NOMO-1 (cell line): ENCODE measurements around the gene SERPINA4.

Experiments used
- DNase-seq, 2 experiments: peaks; one replicate each; lab custom pipeline; 2025; ENCODE audit not compliant: unreplicated experiment in 2 of 2; lab: John Stamatoyannopoulos, UW

The SERPINA4 gene, protein sequence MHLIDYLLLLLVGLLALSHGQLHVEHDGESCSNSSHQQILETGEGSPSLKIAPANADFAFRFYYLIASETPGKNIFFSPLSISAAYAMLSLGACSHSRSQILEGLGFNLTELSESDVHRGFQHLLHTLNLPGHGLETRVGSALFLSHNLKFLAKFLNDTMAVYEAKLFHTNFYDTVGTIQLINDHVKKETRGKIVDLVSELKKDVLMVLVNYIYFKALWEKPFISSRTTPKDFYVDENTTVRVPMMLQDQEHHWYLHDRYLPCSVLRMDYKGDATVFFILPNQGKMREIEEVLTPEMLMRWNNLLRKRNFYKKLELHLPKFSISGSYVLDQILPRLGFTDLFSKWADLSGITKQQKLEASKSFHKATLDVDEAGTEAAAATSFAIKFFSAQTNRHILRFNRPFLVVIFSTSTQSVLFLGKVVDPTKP

DNA sequence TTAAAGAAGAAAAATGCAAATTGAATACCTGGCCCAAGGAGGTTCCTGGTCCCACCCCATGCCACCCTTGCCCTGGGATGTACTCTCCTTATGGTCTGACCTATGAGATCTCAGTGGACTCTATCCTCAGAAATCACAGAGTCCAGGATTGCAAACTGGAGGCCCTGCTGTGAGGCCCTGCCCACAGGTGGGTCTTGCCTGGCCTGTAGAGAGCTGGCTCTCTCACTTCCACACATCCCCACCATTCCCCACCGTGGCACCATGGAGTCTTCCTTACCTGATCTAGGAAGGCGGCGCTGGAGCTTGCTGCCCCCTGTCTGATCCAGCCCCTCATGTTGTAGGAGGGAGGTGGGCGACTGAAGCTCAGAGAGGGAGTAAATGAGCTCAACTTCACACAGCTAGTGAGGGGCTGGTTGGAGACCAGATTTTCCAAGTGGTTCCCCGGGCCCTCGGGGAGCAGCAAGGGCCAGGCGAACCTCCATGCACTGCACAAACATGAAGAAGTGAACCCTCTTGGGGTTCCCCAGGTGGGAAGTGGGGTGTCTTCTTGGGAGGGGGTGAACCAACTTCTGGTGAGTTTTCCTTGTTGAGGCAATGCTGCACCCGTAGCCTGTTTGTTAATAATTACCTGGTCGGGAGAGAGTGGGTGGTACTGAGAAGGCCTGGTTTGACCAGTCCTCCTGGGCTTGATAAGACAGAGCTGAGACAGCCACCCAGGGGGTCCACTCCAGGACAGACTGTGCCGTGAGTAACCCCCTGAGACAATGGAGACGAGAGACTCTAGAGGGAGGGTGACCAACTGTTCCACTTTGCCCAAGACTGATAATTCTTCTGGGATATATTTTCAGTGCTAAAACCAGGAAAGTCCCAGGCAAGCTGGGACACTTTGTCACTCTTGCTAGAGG, at the start of gene SERPINA4:
TSS of gene SERPINA4 (plus strand) at position 692 of the 905 bp plus-strand sequence. CDS start 2,041 bp downstream, outside the sequence.
- DNase-seq, result no peak

DNA sequence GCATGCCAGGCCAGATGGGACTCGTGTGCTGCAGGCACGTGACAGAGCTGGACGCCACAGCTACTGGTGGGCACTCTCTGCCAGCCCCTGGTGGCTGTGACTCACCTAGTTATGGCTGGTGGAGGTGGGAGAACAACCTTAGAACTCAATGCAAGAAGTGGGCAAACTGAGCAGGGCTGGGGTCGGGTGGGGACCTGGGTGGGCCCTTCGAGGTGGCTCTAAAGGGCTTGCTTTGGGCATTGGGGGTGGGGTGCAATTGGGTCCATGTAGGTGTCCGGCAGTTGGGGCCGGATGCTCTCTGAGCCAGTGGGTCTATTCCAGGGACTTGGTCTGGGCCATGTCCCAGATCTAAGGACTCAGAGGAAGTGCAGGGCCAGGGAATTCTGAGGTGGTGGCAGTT, 46.9 kb upstream of the SERPINA4 start:
- DNase-seq, result no peak

DNA sequence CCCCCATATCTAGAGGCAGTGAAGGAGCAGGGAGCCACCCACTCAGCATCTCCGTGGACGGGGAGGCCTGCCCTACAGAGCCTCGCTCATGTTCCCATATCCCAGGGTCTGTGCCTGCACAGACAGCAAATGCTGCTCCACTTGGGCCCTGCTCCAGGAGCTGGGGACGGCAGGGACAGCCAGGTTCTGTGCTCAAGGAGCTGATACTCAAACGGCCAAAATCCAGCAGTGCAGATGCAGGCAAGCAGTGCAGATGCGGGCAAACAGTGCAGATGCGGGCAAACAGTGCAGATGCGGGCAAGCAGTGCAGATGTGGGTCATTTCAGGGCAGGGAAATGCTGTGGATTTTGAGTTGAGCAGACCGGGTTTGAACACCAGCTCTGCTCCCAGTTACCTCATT, 45.8 kb upstream of the SERPINA4 start:
- no peak for DNase-seq

DNA sequence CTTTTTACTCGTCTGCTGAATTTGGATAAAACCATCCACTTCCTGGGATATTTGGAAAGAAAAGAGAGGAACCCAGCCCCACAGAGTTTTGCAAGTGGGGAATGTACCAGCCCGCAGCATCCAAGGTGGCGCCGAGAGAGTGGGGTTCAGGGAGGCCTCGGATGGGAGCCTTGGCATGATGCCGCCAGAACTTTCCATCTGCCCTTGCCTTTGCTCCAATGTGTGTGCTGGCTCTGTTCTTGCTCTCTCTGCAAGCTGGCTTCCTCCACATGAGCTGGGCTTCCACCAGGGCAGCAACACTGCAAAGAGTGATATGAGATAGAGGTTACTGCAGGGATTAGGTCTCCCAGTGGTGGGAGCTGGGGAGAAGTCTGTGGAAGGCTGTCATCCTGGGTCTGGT, 45.4 kb upstream of the SERPINA4 start:
- DNase-seq, result no peak

DNA sequence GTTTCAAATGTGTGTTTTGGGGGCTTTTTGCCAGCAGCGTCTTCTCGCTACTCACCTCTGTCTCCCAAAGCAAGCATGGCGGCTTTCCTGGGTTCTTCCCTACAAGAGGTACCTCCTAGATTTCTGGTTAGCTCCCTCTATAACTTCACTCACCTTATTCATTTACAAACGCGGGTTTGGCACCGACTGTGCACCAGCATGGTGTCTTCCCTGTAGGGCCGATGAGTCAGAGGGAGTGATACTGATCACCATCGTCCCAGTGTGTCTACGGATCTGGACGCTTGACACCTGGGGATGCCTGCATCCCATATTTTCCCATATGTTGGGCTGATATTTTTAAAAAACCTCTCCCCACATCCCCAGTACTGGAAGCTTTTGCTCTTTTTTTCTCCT, 44.0 kb upstream of the SERPINA4 start:
- DNase-seq, result no peak

DNA sequence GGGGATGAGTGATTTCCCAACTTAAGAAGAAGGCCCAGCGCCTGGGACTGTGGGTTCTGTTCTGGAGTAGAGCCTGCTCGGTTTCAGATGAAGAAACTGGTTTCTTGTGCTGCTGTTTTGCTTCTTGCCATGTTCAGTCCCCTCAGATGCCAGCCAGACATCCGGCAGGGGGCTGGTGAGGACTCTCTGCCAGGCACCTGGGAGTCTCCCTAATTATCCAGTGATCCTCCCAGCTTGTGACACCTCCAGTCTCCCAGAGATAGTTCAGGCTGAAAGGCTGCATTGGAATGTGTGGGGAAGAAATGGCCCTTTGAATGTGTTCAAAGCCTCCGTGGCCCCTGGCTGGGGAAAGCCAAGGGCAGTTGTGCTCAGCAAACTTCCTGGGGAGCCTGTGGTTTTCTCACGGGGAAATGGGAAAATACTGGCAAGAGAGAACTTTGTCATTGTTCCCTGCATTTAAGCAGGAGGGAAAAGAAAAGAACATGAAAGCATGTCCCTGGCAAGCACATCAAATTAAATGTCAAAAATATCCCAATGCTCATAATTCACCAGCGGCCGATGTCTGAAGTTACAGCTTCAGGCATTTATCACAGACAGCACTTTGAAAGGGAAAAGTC, 43.5 kb upstream of the SERPINA4 start:
- no peak for DNase-seq

DNA sequence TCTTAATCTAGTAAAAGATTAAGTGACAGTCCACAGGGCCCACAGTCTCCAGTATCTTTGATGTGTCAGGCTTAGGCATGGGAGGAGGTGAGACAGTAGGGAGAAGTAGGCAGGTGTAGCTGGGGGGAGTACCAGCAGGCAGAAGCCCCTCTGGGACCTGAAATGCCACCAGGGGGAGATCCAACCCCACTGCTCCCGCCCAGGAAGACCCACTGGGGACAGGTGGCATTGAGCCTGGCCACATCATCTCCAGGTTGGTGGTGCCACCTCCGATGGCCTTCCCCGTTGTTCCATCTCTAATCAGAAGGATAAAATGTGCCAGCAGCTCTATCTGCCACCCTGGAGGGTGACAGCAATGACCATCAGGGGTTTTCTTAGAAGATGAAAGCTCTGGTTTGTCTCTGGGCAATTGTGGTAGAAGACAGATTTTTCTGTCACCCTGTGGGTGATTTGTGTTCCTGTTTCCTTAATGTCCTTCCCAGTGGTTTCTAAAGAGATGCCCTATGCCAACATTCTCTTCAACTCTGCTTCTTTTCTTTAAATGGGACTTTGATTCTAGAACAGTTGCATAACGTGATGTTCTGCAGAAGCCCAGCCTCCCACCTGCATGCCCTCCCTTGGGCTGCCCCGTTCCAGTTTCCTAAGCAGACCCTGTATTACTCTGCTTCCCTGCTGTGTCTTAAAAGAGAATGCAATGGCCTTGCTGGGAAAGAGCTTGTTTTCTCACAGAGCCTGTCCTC, 39.7 kb upstream of the SERPINA4 start:
- no peak for DNase-seq

DNA sequence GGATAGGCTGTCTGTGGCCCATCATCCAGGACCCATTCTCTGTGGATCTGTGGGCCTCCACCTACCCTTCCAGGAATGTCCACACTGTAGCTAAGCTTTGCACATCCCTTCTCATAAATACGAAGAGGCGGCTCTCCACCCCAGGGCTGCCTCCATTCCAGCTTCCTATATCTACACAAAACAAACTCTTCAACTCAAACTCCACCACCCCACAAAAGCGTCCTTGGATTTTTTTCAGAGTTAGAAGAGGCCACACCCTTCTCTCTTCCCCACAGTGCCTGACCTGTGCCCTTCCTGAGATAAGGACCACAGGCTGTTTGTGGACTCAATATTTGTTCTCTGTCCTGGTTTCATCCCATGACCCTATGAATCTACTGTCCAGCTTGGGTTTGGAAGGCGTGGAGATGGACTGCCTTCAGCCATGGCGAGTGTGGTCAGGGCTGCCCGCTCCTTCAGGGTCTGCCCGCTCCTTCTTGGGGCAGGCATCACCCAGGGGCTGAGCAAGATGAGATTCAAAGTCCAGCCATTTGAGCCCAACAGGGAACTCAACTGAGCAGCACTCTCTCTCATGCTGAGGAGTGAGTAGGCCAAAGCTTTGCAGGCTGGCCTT, 39.0 kb upstream of the SERPINA4 start:
- no peak for DNase-seq

DNA sequence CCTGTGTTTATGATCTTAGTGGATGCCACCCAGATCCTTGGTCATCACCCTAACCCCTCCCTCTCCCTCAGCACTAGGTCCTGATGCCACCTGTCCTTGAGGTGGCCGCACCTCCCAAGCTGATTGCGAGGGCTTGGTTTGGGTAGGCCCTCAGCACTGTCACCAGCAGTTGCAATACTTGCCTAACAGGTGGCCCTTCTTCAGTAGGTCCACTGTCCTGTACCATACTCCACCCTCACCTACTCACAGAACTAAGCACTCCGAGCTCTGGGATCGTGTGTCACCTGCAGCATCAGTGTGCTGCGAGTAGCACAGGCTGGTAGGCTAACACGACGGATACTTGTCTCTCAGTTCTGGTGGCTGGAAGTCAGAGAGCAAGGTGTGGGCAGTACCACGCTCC, 38.0 kb upstream of the SERPINA4 start:
- no peak for DNase-seq

DNA sequence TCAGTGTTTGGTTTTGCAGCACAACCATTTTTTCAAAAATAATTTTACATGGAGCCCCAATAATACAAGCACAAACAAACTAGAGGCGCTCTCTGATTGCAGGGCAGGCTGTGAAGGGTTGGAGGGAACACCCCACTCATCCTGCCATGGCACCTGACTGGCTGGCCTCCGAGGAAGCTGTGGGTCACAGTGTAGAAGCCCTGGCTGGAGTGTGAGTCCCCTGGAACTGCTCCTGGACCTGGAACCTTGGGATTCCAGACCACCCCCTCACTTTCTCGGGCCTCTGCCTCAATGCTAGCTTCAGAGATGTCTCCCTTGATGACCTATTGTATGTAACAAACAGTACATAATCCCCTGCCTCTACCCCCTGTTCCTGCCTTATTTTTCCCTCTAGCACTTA, 37.1 kb upstream of the SERPINA4 start:
- no peak for DNase-seq

DNA sequence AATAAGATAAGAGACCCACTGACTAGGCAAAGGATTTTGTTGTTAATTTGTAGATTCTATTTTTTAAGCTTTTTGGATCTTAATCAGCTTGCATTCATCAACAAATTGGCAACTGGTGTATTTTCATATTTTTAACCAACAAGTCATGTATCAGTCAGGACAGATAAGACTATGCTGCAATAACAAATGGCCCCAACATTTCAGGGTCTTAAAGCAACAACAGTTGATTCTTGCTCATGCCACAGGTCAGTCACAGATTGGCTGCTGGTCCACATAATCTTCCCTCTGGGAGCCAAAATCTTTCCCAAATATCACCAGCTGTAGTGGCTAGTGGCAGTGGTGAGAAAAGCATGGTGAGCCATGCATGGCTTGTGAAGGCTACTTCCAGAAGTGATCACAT, 30.1 kb upstream of the SERPINA4 start:
- no peak for DNase-seq

DNA sequence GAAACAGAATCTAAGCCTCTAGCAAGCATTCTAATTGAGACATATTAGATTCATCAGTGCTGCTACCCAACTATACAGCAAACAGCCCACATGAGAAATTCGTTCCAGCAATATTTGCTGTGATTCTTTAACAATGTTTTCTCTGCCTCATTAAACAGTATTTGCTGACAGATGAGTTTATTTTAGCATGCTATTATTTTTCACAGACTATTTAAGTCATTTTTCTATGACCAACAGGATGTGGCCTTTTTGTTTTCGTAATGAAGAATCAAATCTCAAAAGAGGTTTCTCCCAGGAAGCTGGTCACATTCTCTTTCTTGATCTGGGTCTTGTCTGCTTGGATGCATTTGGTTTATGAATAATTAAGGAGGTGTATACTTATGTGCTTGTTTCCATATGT, 28.8 kb upstream of the SERPINA4 start:
- DNase-seq, result no peak

DNA sequence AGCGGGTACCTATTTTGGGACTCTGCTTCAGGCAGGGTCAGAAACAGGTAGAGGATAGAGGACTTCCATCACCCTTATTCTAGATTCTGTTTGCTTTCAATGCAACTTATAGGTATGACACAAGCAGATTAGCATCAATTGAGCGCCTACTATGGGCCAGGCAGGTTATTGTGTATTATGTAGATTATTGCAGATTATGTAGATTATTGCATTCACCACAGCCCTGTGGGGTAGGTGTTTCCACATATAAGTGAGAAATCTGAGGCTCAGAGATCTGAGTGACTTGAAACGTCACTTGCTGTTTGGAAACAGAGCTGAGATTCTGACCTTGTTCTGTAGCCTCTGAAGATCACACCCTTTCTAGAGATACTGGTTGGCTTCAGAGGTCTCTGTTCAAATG, 25.7 kb upstream of the SERPINA4 start:
- no peak for DNase-seq

DNA sequence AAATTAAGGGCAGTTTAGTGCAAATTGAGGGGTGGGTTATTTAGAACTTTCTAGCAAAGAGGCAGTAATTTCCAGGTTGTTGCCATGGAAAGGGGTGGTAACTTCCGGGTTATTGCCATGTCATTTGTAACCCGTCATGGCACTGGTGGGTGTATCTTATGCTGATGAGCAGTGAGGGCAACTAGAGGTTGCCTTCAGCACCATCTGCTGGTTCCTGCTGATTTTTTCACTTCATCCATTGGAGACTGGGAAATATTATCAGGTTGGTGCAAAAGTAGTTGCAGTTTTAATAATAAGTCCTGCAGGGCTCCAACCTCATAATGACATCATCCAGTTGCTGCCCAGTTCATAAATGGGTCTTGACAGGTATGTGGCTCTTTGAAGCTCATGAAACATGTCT, 24.4 kb upstream of the SERPINA4 start:
- no peak for DNase-seq

DNA sequence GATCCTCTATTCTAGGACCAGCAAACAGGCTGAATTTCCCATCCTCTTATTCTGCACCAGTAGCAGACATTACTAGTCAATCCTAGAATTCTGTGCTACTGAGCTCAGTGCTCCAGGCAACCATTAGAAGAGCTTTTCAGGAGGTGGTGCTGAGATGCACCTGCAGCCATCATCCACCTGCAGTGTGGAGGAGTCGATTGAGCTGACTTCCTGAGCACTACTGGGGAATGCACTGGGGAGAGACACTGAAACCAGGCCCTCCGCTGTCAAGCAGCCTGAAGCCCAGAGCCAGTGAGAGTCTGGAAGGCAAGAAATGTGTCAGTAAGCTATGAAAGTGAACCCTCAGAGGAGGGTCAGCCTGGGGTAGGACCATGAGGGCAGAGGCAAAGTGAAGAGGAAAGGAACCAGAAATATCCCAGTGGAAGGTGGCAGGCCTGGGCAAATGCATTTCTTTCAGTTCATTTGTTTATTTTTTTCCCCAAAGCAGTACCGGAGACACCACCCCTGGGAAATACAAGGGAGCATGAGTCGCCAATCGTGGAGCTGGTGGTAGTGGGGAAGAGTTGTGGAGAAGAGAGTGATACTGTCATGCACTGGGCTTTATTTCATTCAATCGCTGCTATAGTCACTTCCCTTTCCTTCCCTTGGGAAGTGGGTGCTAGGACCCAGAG, 23.0 kb upstream of the SERPINA4 start:
- no peak for DNase-seq

DNA sequence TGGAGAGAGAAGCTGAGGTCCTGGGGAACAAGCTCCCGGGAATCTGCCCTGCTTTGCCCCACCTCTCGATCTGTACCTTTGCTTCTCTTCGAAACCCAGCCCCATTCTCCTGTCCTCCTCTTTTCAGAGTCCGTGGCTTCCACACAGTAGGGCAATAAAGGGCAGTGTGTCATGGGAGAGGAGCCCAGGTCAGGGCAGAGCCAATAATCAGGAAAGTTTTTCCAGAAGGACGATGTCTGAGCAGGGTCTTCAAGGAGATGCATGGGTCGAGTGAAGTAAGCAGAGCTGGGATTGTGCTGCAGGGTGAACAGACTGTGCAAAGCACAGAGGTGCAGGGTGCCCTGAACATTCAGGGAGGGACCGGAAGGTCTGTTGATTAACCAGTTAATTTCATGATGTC, 22.1 kb upstream of the SERPINA4 start:
- no peak for DNase-seq

DNA sequence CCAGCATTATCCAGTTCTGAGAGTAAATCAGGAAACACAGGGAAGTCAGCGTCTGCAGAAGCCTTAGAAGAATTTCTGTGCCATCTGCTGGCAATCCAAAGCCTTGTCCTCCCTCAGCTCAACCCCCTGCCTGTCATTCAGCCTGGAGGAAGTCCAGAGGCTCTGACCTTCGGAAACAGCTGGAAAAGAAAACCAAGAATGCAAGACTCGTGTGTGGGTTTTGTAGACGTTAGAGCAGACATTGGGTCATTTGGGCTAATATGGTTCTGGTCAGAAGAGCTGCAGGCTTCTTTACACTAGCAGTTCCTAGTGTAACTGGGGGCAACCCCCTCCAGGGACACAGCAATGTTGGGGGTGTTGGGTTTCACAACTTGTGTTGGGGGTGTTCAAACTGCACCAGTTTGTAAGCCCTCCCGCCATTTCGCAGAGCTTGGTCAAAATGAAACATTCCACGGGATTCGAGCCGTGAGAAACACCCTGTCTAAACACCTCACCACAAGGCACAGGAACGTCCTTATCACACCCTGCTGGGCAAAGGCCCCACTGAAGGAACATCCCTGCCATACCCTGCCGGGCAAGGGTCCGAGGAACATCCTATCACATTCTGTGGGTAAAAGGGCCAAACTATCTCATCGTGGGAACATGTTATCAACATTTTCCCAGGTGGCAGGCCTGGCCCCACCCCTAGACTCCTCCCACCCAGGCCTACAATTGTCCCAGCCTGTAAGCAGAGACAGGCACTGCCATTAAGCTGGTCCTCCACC, 21.0 kb upstream of the SERPINA4 start:
- DNase-seq, result no peak

DNA sequence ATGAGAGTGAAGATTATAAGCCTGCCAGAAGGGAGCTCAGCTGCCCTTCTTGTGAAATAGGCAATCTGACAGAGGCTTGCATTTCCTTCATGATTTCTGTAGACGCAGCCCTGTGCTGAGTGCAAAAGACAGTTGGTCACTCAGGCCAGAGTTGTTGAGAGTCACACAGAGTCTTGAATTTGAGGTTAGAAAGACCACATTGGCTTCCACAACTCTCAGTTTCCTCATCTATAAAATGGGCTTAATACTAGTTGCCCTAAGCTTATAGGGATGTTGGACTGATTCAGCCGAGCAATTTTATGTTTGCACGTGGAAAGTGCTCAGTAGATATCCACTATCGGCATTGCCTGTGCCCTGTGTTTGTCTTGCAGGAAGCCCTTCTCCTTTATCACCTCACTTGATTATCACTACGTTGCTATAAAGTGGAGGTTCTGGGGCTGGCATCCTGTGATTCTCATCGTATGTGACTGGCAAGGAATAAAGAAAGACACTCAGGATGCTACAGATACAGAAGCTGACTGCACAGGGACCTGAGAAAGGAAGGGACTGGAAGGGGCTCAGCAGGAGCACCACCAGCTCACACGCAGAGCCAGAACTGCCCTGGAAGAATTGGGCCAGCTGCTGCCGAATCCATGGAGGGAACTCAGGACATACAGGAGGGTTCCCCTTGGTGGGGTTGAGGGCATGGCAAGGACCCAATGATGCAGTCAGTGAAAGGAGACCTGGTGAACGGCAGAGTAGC, 19.8 kb upstream of the SERPINA4 start:
- no peak for DNase-seq
